Inflammatory macrophage (primary cell): ENCODE measurements around the gene HORMAD2.
"Not testable (repeated sequence)": the region's sequence is repeated elsewhere in the genome, so short reads cannot be mapped to it uniquely, and the experiment has no call there.

Experiments
- DNase-seq, 2 donors: peaks; one replicate each; pipeline ENCODE4 v3.0.0-alpha.2; 2020 to 2022

The HORMAD2 gene

DNA sequence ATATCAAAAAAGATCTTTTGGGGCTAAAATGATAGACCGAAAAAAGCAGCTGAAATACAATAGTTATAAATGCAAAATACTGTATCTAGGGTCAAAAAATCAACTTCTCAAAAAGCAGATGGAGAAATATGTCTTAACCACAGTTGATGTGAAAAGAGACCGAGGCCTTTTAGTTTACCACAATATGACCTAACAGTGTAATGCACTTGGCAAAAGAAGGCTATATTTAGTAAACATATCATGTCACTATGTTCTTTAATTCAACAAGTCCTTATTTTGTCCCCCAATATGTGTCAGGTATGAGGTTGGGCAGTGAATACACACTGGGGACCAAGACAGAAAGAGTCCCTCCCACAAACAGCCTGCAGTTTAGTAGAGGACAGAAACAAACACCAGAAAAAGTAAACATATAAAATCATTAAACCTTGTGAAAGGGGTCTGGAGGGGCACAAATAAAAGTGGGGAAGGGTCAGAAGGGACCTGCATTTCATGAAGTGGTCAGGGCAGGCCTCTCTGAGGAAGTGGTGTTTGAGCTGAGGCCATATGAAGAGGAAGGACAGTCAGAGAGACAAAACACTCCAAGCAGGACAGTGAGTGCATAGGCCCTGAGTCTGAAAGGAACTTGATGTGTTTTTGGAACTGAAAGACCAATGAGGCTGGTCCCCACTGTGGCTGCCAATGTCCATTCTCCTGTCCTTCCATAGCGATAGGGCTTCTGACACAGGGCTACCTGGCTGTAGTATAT lies 112.9 kb downstream of the HORMAD2 start:
- DNase-seq, result peak; percentile 66 to 80

DNA sequence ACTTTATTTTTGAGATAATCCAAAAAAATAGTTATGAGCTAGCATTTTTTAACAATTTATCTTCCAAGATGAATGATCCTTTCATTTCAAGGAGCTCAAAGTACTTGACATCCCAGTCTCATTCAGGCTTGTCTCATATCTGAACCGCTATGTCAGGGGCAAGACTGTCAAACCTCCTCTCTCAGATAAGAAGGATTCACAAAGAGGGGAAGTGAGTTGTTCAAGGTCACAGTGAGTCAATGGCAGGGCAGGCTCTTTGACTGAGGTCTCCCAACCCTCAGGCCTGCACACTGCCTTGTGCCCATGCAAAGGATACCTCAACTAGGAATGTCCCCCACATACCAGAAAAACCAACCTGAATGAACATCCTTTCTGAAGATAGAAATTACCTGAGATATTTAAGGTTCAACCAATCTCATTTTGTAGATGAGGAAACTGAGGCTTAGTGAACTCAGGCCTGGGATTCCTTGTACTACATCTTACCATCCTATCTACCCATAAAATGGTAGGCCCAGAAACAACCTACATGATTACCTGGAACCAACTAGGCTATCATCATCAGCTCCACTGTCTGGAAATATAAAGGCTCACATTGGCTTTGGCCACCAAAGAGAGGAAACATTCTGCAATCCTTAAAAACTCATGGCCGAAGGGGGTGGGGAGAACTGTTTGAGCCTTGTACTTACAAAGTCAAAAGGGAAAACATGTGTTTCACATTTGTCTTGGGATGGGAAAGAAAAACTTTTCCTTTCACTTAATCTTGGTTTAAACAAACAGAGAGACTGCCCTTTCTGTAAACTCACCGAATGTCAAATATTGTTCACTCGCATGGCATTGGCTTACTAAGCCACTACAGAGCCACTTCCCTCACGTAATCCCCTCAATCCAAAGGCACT lies 115.2 kb downstream of the HORMAD2 start:
- peak; percentile 30 to 41 for DNase-seq

DNA sequence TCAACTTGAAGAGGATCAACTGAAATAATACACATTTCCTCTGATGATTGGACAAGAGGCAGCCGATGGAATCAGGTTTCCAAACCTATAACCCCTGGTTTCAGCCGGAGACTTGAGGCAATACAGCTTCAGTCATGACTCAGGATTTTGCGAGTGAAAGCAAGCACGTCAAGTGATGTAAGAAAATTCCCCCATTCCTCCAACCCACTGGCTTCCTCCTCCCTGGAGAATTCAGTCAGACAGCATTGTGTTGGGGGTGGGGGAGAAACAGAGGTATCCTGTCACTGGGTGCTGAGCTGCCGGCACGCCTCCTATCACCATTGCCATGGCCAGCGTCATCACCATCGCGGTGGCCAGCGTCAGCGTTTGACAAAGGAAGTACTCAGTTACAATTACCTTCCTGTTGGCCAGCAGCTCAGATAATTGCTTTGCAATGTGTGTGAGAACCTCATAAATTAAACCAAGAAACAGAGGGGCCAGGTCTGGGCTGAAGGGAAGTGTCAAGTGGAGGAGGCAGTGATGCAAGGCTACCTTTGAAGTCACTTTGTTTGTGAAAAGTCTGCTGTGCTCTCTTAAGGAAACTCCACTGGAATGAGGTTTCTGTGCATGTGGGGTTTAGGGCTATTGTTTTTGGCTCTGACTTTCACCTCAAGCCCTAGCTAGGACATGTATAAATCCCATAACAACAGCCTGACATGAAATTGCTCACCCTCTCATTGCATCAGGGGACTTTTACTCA lies 116.0 kb downstream of the HORMAD2 start:
- peak; percentile 86 to 96 for DNase-seq

DNA sequence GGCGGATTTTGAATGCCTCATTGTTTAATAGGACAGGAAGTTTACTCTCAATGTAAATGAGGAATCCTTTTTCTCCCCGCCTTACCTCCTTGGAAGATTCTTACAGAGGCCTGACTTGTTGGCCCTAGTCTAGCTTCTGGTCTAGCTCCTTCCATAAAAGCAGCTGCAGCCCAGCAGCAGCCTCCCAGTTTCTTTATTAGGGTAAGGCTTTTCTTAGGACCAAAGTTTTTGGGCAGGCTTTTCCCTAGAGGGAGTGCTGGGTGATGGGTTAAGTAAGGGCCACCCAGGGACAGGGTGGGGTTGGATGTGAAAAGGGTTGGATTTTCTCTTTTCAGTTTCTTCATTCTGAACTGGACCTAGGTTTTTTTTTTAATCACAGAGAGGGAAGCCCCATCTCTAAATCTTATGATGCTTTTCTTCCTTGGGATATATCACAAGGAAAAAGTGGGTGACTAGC lies 116.6 kb downstream of the HORMAD2 start:
- DNase-seq, result no peak

DNA sequence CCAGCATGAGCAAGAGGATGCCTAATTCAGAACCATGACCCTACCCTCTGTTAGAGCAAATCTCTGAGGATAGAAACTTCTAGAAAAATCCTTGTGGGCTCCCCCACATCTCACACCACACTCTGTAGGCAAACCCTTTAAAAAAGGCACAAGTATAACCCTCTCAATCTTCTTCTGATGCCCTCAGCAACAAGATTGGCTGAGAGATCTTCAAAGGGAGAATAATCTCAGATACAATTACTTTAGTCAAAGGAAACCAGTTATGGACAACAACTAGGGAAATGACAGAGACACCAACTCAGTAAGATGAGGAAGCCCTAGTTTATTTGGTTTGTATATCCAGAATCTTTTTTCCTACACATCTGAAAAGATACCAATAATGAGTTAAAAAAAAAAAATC lies 117.1 kb downstream of the HORMAD2 start:
- no peak for DNase-seq

DNA sequence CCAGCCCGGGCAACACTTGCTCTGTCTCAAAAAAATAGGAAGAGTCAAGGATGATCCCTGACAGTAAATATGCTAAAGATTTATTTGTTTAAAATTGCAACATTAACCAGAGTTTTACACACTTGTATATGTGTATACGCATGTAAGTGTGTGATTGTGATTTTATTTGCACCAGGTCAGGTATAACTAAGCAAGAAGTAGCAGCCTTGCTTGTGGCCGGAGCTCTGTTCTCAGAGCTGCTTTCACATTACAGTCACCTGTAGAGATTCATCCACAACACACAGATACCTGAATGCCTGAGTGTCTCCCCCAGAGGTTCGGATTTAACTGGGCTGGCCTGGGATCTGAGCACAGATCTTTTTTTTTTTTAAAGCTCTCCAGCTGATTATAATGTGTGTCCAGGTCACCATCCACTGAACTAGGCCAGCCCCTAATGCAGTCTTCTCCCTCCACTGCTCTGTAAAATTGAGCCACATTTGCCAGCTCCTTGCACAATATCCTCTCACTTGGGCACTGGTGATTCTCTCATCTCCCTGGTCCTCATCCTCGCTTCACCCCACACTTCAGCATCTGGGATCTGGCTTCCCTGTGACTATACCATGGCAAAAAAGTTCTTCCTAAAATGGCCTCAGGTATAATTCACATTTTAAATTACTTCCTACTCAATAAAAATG lies 118.0 kb downstream of the HORMAD2 start:
- no peak for DNase-seq

DNA sequence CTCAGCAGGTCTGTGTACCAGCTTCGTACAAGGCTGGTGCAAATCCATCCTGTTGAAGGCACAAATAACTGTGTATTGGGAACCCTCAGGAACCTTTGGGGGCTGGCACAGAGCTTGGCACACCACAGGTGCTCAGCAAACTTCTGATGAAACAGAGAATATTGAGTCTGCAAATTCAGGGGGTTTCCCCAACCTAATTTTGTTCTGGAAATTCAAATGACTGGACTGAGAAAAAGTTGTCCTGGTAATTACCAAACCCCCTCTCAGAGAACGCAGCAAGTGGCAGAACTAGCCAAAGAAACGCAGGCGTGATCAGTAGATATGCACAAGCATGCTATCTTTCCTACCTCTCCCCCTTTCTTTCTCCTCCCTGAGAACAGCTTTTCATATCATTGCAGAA lies 118.7 kb downstream of the HORMAD2 start:
- DNase-seq, result no peak

DNA sequence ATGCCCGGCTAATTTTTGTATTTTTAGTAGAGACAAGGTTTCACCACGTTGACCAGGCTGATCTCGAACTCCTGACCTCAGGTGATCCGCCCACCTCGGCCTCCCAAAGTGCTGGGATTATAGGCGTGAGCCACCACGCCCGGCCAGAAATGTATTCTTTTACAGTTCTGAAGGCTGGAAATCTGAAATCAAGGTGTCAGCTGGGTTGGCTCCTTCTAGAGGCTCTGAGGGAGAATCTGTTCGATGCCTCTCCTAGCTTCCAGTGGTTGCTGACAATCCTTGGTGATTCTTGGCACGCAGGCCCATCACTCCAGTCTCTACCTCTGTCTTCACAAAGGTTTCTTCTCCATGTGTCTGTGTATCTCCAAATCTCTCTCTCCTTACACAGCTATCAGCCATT lies 120.6 kb downstream of the HORMAD2 start:
- DNase-seq, result not testable (repeated sequence)

DNA sequence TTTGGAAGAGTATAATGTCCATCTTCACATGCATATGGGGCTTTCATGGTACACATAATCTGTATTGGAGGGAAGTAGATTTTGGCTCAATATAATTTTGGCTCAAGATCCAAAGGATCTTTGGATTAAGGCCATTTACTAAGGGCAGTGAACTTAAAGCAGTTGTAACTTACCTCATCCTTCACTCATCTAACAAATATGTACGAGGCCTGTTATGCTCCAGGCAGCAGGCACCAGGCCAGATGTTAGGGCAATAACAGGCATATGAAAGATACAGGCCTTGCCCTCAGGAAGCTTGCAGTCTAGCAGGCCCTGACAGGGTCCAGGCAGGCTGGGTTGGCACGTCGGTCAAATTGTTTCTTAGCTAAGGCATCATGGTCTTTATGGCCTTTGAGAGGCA lies 121.7 kb downstream of the HORMAD2 start:
- DNase-seq, result no peak

DNA sequence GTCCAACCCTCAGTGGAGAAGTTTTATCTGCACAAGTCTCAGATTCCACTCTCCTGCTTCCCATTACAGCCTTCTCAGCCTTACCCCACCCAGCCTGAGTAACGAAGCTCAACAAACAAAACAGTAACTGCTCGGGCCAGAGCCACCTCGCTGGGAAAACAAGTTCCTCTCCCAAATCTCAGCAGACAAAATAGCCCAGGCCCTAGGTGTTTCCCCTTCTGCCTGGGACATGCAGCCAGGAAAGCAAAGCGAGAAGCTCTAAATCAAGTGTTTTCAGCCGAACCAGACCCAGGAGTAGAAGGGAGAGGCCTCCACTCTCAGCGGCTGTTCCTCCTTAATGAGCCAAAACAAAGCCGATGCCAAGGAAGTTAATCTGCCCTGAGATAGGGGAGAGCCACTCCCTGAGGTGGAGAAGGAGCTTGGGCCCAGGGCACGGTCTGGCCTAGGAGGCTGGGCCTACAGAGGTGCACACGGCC lies 122.3 kb downstream of the HORMAD2 start:
- peak in 1 of 2 donors; percentile 19 for DNase-seq

DNA sequence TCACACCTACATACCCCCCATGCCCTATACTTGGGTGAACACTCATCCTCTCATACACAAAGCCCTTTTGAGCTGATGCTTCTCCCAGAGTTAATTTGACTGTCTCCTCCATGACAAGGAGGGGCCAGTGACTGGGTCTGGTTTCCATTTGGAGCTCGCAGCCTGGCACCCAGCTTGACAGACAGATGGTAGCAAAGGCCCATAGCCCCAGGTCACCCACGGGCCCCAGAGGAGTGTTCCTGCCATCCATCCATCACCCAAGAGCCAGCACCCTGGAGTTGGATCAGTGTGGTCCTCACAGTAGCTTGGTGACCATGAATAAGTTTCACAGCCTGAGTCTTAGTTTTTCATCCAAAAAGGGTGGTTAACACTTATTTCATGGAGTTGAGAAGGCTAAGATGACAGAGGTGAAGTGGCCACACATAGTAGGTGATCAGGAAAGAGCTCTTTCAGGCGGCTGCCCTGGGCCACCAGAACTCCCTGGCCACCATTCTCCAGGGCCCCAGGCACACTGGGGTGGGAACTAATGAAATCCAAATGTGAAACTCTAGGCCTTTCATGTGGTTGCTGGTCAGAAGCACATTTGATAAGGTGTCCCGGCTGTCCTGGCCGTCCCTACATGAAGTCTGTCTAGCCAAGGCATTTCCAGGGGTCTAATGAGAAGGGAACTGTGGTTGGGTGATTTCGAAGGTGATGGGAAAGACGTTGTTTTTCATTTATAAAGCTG lies 123.9 kb downstream of the HORMAD2 start:
- no peak for DNase-seq

DNA sequence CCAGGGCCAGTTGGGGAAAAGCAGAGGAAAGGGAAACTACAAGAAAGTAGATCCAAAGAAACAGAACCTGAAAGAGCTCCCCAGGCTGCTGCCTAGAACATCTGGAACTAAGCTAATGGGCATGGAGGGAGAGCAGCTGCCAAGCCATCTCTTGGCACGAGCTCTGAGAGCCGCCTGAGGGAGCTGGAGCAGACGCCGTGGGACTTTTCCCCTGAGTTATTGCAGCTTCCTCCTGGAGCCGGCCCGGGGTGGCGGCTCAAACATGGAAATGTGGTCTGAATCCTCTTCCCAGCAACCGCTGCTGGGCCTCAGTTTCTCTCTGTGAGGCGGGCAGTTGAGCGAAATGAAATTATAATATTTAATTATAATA lies 124.5 kb downstream of the HORMAD2 start:
- no peak for DNase-seq

DNA sequence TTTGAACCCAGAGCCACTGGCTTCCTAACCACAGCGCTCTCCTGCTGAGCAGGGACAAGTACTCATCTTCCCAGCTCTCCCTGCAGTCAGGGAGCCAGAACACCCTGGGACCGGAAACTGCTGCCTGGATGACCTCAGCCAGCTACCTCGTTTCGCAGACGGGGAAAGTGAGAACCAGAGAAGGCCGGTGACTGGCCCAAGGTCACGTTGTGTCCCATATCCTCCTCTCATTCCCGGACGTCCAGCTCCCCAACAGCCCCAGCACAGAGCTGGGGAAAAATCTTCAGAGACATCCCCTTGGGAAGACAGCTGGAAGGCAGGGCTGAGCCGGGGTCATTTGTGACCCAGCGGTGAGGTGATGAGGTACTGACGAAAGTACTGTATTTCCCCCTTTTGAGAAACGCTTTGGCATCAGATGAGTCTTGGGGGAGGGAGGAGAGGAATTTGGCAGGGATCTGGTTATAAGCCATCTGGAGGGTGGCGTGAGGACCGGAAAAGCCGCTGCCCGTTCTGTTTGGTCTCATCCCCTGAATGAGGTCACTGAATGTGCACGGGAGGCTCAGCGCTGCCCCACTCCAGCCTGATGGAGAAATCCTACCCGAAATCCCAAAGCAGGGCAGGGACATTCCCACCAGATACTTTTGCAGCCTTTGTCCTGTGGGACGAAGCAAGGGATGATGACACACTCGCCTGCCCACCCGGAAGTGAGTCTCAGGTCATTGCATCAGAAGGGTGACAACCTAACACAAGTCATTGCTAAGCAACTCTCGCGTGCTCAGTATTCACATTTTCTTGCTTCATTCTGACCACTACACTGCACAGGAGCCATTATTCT lies 125.2 kb downstream of the HORMAD2 start:
- peak; percentile 61 to 86 for DNase-seq

DNA sequence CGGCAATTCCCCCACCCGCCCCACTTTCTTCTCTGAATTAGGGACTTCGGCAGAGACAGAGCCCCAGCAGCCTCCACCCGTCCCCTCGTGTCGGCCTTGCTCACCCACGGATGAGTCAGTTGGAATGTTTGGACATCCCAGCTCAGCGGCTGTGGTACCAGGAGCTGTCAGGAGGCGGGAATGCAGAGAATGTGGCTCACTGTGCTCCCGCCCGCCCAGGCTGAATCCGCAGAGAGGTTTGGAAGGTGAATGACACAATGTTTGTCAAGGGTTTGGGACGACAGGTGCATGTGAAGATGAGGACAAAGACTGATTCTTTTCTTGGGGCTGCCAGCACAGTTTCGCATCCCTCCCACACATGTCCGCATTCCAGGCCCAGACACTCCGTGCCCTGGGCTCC lies 126.7 kb downstream of the HORMAD2 start:
- peak in 1 of 2 donors; percentile 55 for DNase-seq

DNA sequence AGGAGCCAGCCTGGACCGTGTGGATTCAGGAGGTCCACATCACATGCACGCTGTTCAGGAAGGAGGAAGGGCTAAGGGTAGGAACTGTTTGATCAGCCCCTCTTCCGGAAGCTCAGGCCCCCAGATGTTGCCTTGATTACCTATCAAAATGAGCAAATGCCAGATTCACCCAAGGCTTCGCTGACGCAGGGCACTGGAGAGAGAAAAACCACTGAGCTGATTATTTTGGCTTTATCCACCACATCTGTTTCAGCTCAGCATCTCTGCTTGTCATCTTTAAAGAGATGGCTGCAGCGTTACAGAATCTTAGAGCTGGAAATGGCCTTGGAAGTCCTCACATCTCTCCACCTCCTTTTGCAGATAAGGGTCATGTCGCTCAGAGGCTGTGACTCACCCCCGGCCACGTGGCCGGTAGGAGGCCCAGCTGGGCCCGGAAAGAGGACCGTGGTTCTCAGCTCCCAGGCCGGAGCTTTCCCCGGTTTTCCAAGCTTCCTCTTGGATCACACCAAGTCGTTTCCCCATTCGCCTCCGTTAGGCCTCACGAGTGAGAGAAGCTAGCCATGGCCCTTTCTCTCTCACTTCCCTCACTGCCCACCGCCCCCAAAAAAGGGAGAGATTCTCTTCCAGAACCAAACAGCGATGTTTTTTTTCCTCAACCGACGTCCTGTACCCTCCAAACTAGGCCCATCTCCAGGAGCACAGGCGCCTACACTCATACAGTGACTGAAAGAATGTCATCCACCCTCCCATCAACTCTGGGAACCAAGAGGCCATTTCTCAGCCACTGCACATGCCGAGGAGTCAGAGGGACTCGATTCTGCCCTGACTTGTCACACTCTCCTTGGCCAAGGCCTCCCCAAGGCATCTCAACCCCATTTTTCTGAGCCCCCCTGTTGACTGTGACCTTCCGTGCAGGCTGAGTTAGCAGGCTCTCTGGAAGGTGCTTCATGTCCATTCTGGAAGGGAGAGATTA lies 128.7 kb downstream of the HORMAD2 start:
- peak; percentile 31 to 76 for DNase-seq

DNA sequence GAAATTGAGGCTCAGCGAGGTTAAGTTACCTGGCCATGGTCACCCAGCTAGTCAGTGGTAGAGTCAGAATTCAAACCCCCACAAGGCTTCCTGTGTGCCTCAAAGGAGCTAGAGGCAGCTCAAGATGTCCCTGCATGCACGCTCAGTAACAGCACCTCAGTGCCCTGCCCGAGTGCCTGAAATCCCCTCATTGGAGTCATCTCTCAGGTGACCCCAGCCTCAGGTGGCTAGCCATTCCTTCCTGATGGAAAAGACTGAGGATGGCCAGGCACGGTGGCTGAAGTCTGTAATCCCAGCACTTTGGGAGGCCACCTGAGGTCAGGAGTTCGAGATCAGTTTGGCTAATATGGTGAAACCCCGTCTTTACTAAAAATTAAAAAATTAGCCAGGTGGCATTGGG lies 129.4 kb downstream of the HORMAD2 start:
- no peak for DNase-seq

DNA sequence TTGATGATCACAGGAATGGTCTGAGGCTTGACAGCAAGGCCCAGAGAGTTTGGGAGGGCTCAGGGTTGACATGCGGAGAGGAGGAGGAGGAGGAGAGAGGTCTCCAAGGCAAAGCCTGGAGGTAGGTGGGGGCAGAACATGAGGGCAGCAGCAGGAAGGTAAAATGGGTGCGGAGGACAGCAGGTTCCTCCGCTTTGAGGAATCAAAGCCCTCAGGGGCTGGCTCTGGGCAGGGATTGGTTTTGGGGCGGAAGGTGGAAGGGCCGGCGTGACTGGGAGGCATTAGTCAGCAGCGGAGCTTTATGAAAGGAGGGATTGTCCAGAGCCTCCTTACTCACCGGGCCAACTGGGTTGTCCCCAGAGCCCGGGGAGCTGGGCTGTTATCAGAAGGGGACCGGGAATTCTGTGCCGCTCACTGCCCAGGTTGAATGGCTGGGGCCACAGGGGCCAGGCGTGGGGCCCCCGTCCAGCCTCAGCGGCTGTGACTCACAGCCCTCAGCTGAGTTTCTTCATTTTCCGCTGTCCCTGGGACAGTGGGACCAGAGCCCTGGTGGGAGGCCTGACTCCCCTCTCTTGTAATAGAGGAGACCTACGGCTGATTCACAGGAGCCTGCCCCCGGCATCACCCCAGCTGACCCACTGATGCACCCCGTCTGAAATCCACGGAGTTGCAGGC lies 130.1 kb downstream of the HORMAD2 start:
- DNase-seq, result peak; percentile 60 to 86

DNA sequence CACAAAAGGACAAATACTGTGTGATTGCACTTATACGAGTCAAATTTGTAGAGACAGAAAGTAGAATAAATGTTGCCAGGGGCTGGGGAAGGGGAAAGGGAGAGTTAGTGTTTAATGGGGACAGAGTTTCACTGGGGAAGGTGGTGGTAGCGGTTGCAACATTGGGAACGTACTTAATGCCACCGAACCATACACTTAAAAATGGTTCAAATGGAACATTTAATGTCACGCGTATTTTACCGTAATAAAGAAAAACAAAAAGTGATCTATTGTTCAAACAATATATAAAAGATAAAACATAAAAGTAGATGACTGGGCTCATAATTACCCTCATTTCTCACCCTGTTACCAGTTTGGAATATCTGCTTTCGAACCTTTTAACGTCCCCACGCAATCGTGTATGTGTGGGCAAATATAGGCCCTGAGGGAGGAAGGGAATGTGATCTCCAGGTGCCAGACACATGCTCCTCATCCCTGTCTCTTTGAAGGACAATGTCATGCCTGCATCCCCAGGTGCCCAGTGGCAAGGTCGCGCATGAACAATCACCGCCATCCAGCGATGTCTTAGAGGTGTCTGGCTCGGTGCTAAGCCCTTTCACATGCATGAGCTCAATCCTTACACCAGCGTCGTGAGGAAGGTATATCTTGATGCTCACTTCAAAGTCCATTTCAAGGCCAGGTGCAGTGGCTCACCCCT lies 131.0 kb downstream of the HORMAD2 start:
- DNase-seq, result no peak
